K562 (cell line): Measurements from ENCODE around the gene R3HDM2. TPM values are rescaled to one million over a fixed set of nuclear protein-coding genes. Genes with fewer than 3 reads are reported as not detected.

Experiments used
- ASH1L ChIP-seq: fragments of 450-650 bp; IDR thresholded peaks from 2 replicates; pipeline ENCODE4 v1.6.1; 2018; ENCODE audit warnings: borderline replicate concordance, mild to moderate bottlenecking, low read depth; ENCODE audit not compliant: partially characterized antibody
- CBFB ChIP-seq: sonication (generic); formaldehyde crosslinking; IDR thresholded peaks from 2 replicates; pipeline ENCODE4 v1.4.0; 2020; ENCODE audit warnings: mild to moderate bottlenecking, missing genetic modification reagents
- DIDO1 ChIP-seq: fragments of 450-650 bp; IDR thresholded peaks from 2 replicates; pipeline ENCODE4 v1.6.1; 2016; ENCODE audit warnings: low read depth, missing biosample characterization, missing genetic modification characterization
- KLF10 ChIP-seq: fragments of 250-450 bp; sonication (Bioruptor Pico); IDR thresholded peaks from 2 replicates; pipeline ENCODE4 v1.6.1; 2021; ENCODE audit warnings: matching md5 sums
- LARP7 ChIP-seq: fragments of 450-650 bp; IDR thresholded peaks from 2 replicates; pipeline ENCODE4 v1.6.1; 2016
- RAD21 ChIP-seq, 2 experiments: fragments of 250-450 bp in 1 of 2; fragments of 450-650 bp in 1 of 2; sonication (Bioruptor Pico) in 1 of 2; formaldehyde crosslinking in 1 of 2; IDR thresholded peaks in 1 of 2; conservative IDR thresholded peaks in 1 of 2; 2 replicates each; pipeline versions ENCODE4 v1.4.0 to v1.8.0; 2020 to 2022; ENCODE audit warnings: mild to moderate bottlenecking in 2 of 2, moderate library complexity in 1 of 2
- TEAD4 ChIP-seq, 2 experiments: sonication (generic) in 1 of 2; formaldehyde crosslinking in 1 of 2; IDR thresholded peaks; 2 replicates each; pipeline versions ENCODE4 v1.6.1 to v1.8.0; 2012 to 2022; ENCODE audit warnings: borderline replicate concordance in 1 of 2, inconsistent platforms in 1 of 2, low read length in 1 of 2, mild to moderate bottlenecking in 1 of 2, missing genetic modification reagents in 1 of 2
- ZFP36 ChIP-seq: fragments of 150-350 bp; IDR thresholded peaks from 2 replicates; pipeline ENCODE4 v1.6.1; 2018; ENCODE audit warnings: low read length, low read depth; ENCODE audit not compliant: partially characterized antibody
- ZFX ChIP-seq: sonication (generic); formaldehyde crosslinking; IDR thresholded peaks from 2 replicates; pipeline ENCODE4 v1.8.0; 2022; ENCODE audit warnings: mild to moderate bottlenecking, missing genetic modification reagents, moderate library complexity
- ZNF384 ChIP-seq: IDR thresholded peaks from 2 replicates; pipeline ENCODE4 v1.6.1; 2012; ENCODE audit warnings: low read depth, low read length, improper control_type of control experiment
- ZNF445 ChIP-seq: fragments of 250-450 bp; sonication (Bioruptor Pico); IDR thresholded peaks from 2 replicates; pipeline ENCODE4 v1.4.0; 2020; ENCODE audit warnings: low read depth, mild to moderate bottlenecking, moderate library complexity
- polyA plus RNA-seq, 8 experiments: library from polyadenylated mRNA; depleted of rRNA in 4 of 8; stranded (reverse) in 5 of 8; unstranded in 3 of 8; fragments of >200 nt; fragmentation: Nextera tagmentation in 2 of 8; fragmentation: Illumina TruSeq in 1 of 8; extraction: Ambion mirVana in 2 of 8; extraction: Trizol in 1 of 8; gene quantifications; 2 replicates each; pipeline versions ENCODE4 v1.2.1 to v1.2.3, GENCODE V29; 2011 to 2014; ENCODE audit warnings: inconsistent platforms in 1 of 8, missing spikeins in 1 of 8
- total RNA-seq, 7 experiments: library from RNA; depleted of rRNA in 6 of 7; stranded (reverse); fragments of >200 nt in 6 of 7; fragmentation: Illumina TruSeq in 2 of 7; extraction: Trizol in 2 of 7; gene quantifications; 2 replicates each; pipeline versions ENCODE4 v1.2.1 to v1.2.3, GENCODE V29; 2011 to 2021; ENCODE audit warnings: low replicate concordance in 1 of 7
- TF ChIP-seq, protein P1 (sequence below), 2 experiments: fragments of 450-650 bp; formaldehyde crosslinking in 1 of 2; IDR thresholded peaks; 2 replicates each; pipeline versions ENCODE4 v1.4.0 to v1.6.1; 2014 to 2020; ENCODE audit warnings: mild to moderate bottlenecking in 2 of 2, borderline replicate concordance in 1 of 2, low read depth in 1 of 2
- TF ChIP-seq, protein P2 (sequence below): conservative IDR thresholded peaks from 2 replicates; pipeline ENCODE4 v1.6.1; 2011; ENCODE audit warnings: low read depth, mild to moderate bottlenecking, low read length; ENCODE audit not compliant: control insufficient read depth
- TF ChIP-seq, protein P3 (sequence below): sonication (generic); formaldehyde crosslinking; IDR thresholded peaks from 2 replicates; pipeline ENCODE4 v1.9.0; 2022; ENCODE audit warnings: mild to moderate bottlenecking, missing genetic modification reagents

R3HDM2 gene
- total and polyA plus RNA-seq, 9 of the 15 experiments (the other 6 are each of a cell fraction or from before 2014, with no cell fraction given), result 3.3 to 18.8 (median 9.0) TPM

DNA sequence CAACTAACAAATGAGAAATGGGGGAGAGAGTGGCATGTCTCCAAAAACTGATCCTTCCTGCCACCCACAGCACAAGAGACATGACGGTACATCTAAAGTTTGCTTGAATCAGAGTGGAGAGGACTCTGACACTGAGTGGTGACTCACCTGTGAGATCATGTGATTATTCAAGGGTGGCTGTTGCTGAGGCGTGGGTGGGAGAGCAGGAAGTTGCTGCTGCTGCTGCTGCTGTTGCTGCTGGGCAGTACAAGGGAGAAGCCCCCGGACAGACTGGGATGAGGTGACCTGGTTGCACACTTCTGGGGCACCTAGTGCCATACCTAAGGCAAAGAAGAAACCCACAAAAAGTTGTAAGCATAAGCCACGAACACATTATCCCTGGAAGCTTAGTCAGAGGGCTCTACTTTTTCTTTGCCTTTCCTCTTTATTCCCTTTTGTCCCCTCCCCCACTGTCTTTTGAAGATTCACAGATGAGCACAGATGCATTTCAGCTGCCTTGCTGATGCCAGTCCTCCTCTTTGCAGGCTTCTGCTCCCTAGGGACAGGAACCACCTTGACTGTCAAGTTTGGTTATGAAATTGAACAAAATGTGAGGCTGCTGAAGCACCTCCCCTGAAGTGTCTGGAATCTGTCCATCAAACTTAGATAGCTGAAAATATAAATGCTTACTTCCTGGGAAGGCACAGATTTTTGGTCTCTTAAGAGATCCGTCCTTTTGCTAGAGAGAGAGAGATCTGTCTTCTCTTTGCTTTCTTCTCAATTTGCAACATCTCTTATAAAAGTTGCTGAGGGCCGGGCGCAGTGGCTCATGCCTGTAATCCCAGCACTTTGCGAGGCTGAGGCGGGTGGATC lies 150.4 kb downstream of the R3HDM2 start (continued):
- TF ChIP-seq, protein P1, sequence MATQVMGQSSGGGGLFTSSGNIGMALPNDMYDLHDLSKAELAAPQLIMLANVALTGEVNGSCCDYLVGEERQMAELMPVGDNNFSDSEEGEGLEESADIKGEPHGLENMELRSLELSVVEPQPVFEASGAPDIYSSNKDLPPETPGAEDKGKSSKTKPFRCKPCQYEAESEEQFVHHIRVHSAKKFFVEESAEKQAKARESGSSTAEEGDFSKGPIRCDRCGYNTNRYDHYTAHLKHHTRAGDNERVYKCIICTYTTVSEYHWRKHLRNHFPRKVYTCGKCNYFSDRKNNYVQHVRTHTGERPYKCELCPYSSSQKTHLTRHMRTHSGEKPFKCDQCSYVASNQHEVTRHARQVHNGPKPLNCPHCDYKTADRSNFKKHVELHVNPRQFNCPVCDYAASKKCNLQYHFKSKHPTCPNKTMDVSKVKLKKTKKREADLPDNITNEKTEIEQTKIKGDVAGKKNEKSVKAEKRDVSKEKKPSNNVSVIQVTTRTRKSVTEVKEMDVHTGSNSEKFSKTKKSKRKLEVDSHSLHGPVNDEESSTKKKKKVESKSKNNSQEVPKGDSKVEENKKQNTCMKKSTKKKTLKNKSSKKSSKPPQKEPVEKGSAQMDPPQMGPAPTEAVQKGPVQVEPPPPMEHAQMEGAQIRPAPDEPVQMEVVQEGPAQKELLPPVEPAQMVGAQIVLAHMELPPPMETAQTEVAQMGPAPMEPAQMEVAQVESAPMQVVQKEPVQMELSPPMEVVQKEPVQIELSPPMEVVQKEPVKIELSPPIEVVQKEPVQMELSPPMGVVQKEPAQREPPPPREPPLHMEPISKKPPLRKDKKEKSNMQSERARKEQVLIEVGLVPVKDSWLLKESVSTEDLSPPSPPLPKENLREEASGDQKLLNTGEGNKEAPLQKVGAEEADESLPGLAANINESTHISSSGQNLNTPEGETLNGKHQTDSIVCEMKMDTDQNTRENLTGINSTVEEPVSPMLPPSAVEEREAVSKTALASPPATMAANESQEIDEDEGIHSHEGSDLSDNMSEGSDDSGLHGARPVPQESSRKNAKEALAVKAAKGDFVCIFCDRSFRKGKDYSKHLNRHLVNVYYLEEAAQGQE (IDR thresholded peaks at IDR 0.05; ENCODE audit: borderline replicate concordance), result peak; percentile 26; the same call in 1 of the 2 replicates
- TF ChIP-seq, protein P1 (CRISPR knock-in tag; IDR thresholded peaks at IDR 0.05; ENCODE audit: low read depth), result no peak
- no peak for TF ChIP-seq LARP7
- no peak for TF ChIP-seq CBFB (CRISPR knock-in tag)
- TF ChIP-seq, protein P2, sequence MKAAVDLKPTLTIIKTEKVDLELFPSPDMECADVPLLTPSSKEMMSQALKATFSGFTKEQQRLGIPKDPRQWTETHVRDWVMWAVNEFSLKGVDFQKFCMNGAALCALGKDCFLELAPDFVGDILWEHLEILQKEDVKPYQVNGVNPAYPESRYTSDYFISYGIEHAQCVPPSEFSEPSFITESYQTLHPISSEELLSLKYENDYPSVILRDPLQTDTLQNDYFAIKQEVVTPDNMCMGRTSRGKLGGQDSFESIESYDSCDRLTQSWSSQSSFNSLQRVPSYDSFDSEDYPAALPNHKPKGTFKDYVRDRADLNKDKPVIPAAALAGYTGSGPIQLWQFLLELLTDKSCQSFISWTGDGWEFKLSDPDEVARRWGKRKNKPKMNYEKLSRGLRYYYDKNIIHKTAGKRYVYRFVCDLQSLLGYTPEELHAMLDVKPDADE, result peak; percentile 73; the same call in 1 of the 2 replicates
- TF ChIP-seq ZFP36, result no peak
- no peak for TF ChIP-seq RAD21 (CRISPR knock-in tag; conservative IDR thresholded peaks at IDR 0.05 in 1 of 2, IDR thresholded peaks at IDR 0.05 in 1 of 2)
- TF ChIP-seq TEAD4 (IDR thresholded peaks at IDR 0.05; ENCODE audit: low read length), result no peak
- no peak for TF ChIP-seq TEAD4 (CRISPR knock-in tag; IDR thresholded peaks at IDR 0.05; ENCODE audit: borderline replicate concordance)
- no peak for TF ChIP-seq ZNF384
- TF ChIP-seq KLF10 (CRISPR knock-in tag), result no peak
- TF ChIP-seq ASH1L, result no peak
- TF ChIP-seq ZFX (CRISPR knock-in tag), result no peak
- TF ChIP-seq, protein P3, sequence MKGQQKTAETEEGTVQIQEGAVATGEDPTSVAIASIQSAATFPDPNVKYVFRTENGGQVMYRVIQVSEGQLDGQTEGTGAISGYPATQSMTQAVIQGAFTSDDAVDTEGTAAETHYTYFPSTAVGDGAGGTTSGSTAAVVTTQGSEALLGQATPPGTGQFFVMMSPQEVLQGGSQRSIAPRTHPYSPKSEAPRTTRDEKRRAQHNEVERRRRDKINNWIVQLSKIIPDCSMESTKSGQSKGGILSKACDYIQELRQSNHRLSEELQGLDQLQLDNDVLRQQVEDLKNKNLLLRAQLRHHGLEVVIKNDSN (CRISPR knock-in tag), result peak; percentile 80
- no peak for TF ChIP-seq DIDO1 (tag)
- no peak for TF ChIP-seq ZNF445 (CRISPR knock-in tag)
